Measurements from ENCODE around the gene ANKRD33B. TPM values are rescaled to one million over a fixed set of nuclear protein-coding genes. Genes with fewer than 3 reads are reported as not detected.
"Not testable (repeated sequence)": the region's sequence is repeated elsewhere in the genome, so short reads cannot be mapped to it uniquely, and the experiment has no call there.

The ANKRD33B gene
- total RNA-seq, 1 donor from 2014 or later: 170 TPM

DNA sequence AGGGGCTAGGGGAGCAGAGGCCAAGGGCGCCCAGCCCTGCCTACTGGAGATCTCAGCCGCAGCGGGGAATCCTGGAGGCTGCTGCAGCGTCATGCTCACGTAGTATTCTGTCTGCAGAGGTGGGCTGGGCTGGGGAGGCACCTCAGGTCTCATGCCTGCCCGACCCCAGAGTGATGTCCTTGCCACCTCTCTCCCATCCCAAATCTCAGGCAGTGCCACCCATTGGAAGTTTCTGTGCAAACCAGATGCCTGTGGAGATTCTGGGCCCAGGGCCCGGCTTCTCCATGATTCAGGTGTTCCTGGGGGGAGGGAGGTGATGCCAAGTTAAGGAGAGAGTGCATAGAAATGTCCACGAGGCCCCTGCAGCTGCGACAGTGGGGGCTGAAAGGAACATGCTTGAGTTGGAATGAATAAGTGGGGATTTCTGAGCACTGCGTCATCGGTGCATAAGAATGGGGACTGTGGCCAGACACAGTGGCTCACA, 72.0 kb downstream of the ANKRD33B start:
- no peak for TF ChIP-seq CTCF (IDR thresholded peaks at IDR 0.05)
- Mint-ChIP-seq H3K9me3 (peaks cover 9% of the 10 kb centered on the region), H3K27me3 (no peaks in the 10 kb centered on the region), H3K27ac (peak overlapping the region; percentile 99), H3K4me1 (peaks cover 81% of the 10 kb centered on the region), H3K4me3 (peak overlapping the region; percentile 82), H3K36me3 (ENCODE audit: low read depth) (peaks cover 47% of the 10 kb centered on the region)
- DNase-seq (peak; percentile 21), ATAC-seq (ENCODE audit: low read depth) (no peak)
- ChIA-PET CTCF (interaction anchor here (0.6 to 0.8 kb wide), 2 partner anchors 9 to 182 kb away, joined by 4 to 5 read pairs; no protein-coding TSS in a partner anchor), POLR2A (interaction anchor here (0.7 to 6.4 kb wide), 16 partner anchors 8 to 386 kb away, joined by 3 to 158 read pairs (median 4); partner anchors contain the start of genes ANKRD33B, ATPSCKMT, CCT5 and DAP)
- intact Hi-C loops (cut with micrococcal nuclease): loop anchor here (1.0 to 10.0 kb wide), 5 partner anchors 23 to 125 kb away; partner anchors contain the start of gene DAP

DNA sequence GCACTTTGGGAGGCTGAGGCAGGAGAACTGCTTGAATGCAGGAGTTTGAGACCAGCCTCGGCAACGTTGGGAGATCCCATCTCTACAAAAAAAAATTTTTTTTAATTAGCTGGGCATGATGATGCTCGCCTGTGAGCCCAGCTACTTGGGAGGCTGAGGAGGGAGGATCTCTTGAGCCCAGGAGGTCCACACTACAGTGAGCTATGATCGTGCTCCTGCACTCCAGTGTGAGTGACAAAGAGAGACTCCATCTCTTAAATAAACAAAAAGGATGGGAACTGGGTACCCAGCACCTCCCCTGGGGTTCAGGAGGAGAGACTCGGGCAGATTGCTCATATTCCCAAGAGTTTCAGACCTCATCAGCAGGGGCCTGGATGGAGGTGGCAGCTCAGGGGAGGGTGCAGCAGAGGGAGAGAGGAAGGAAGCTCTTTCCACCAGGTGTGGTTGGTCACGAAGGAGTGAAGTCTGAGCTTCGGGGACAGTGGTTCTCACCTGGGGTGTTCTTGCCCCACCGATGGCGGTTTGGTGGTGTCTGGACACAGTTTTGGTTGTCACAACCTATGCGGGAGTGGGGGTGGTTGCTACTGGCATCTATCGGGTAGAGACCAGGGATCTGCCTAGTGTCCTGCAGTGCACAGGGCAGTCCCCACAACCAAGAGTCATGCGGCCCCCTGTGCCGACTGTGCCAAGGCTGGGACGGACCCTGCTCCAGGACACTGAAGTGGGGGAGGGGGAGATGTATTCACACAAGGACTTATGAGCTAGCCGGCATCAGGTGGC, 72.7 kb downstream of the ANKRD33B start:
- Mint-ChIP-seq H3K4me3 (peak overlapping the region; percentile 82), H3K9me3 (peaks cover 9% of the 10 kb centered on the region), H3K36me3 (ENCODE audit: low read depth) (peaks cover 48% of the 10 kb centered on the region), H3K4me1 (peaks cover 78% of the 10 kb centered on the region), H3K27me3 (no peaks in the 10 kb centered on the region), H3K27ac (peak overlapping the region; percentile 99)
- ChIA-PET CTCF (no interaction called here), POLR2A (interaction anchor here (0.7 to 6.4 kb wide), 10 partner anchors 9 to 387 kb away, joined by 3 to 158 read pairs (median 11); partner anchors contain the start of genes ANKRD33B, ATPSCKMT, CCT5 and MARCHF6)
- ATAC-seq (ENCODE audit: low read depth) (no peak), DNase-seq (peak; percentile 15)
- intact Hi-C loops (cut with micrococcal nuclease): loop anchor here (10.0 kb wide), 1 partner anchor 98 kb away; no protein-coding TSS in a partner anchor
- no peak for TF ChIP-seq CTCF (IDR thresholded peaks at IDR 0.05)

DNA sequence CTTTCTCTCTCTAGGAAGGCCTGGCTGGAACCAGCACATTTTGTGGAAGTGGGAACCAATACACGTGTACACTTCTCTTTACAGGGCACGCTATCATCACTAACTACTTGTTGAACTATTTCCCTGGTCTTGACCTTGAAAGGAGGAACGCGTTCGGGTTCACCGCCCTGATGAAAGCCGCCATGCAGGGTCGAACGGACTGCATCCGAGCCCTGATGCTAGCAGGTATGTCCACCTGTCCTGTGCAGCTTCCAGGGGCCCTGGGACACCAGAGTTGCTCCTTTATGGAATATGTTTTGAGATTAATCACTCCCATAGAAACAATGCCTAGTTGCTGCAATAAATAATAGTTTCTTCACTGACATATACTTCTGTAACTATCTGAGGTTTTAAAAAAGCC, 74.1 kb downstream of the ANKRD33B start:
- no peak overlapping the region for H3K4me3 Mint-ChIP-seq
- POLR2A ChIA-PET: interaction anchor here (1.0 kb wide), 1 partner anchor 47 kb away, joined by 3 read pairs; no protein-coding TSS in a partner anchor
- peak overlapping the region; percentile 71 for H3K27ac Mint-ChIP-seq
- H3K9me3 Mint-ChIP-seq: peaks cover 9% of the 10 kb centered on the region
- no peak for TF ChIP-seq CTCF (IDR thresholded peaks at IDR 0.05)
- ATAC-seq (ENCODE audit: low read depth) (no peak), DNase-seq (peak; percentile 12)
- no peaks in the 10 kb centered on the region for H3K27me3 Mint-ChIP-seq
- CTCF ChIA-PET: no interaction called here
- H3K36me3 Mint-ChIP-seq (ENCODE audit: low read depth): peaks cover 54% of the 10 kb centered on the region
- intact Hi-C loops (cut with micrococcal nuclease): loop anchor here (10.0 kb wide), 1 partner anchor 97 kb away; no protein-coding TSS in a partner anchor
- peaks cover 76% of the 10 kb centered on the region for H3K4me1 Mint-ChIP-seq

DNA sequence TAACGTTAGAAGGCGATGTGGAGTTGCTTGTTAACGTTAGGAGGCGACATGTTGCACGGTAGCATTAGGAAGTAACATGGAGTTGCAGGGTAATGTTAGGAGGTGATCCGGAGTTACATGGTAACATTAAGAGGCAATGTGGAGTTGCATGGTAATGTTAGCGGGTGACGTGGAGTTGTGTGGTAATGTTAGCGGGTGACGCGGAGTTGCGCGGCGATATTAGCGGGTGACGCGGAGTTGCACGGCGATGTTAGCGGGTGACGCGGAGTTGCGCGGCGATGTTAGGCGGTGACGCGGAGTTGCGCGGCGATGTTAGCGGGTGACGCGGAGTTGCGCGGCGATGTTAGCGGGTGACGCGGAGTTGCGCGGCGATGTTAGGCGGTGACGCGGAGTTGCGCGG, 74.9 kb downstream of the ANKRD33B start:
- ATAC-seq (ENCODE audit: low read depth); H3K4me3 Mint-ChIP-seq; DNase-seq; POLR2A ChIA-PET; CTCF ChIA-PET; H3K27me3 Mint-ChIP-seq; H3K9me3 Mint-ChIP-seq: not testable (repeated sequence)
- intact Hi-C loops (cut with micrococcal nuclease): loop anchor here (10.0 kb wide), 1 partner anchor 96 kb away; no protein-coding TSS in a partner anchor
- peaks cover 51% of the 10 kb centered on the region for H3K36me3 Mint-ChIP-seq (ENCODE audit: low read depth)
- H3K27ac Mint-ChIP-seq: peak overlapping the region; percentile 71
- peaks cover 76% of the 10 kb centered on the region for H3K4me1 Mint-ChIP-seq

- H3K4me3 Mint-ChIP-seq: no peak overlapping the region
- ChIA-PET CTCF (no interaction called here), POLR2A (no interaction called here)
- H3K36me3 Mint-ChIP-seq (ENCODE audit: low read depth): peaks cover 51% of the 10 kb centered on the region
- ATAC-seq (ENCODE audit: low read depth) (no peak), DNase-seq (peak; percentile 2)
- H3K27me3 Mint-ChIP-seq: no peaks in the 10 kb centered on the region
- peaks cover 9% of the 10 kb centered on the region for H3K9me3 Mint-ChIP-seq
- peaks cover 76% of the 10 kb centered on the region for H3K4me1 Mint-ChIP-seq
- intact Hi-C loops (cut with micrococcal nuclease): loop anchor here (10.0 kb wide), 1 partner anchor 95 kb away; no protein-coding TSS in a partner anchor
- TF ChIP-seq CTCF (IDR thresholded peaks at IDR 0.05): no peak
- peak overlapping the region; percentile 41 for H3K27ac Mint-ChIP-seq
Measured at GRCh38 chr5:10639846-10640368, 76.0 kb downstream of the ANKRD33B start.

All from activated B cell treated with CpG ODN at 0.5 μM for 24 hours (primary cell).